Embryonic facial prominence (tissue), 1 donor: ENCODE results near the gene CNGA1.
"Not testable (repeated sequence)": the region's sequence is repeated elsewhere in the genome, so short reads cannot be mapped to it uniquely, and the experiment has no call there.

Experiments used
- DNase-seq: peaks from one replicate; pipeline ENCODE4 v3.0.0-alpha.2; 2016; ENCODE audit errors: extremely low spot score

CNGA1 gene

DNA sequence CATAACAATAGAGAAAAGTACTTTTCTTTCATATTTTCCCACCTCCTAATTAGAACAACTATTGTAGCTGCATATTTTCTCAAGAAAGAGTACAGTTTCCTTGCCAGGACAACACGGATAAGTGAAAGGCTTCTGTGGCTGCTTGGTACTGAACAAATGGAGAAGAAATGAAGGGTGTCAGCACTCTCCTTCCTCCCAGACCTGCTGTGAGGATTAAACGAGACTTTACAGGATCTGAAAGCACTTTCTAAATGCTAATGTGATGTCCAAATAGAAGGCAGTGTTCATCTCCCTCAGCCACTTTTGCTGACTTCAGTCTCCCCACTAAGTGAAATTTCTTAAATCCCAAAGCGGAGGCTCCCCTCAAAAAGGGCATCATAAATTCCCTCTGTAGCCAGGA lies 14.0 kb upstream of the CNGA1 start:
- no peak for DNase-seq

- DNase-seq = no peak
These were observed 12.2 kb upstream of the CNGA1 start for GRCh38 chr4:48028696-48029095.

- DNase-seq = no peak
These were observed 11.2 kb upstream of the CNGA1 start for GRCh38 chr4:48027653-48028052.

- no peak for DNase-seq
These were observed 8.5 kb upstream of the CNGA1 start for GRCh38 chr4:48025005-48025404.

DNA sequence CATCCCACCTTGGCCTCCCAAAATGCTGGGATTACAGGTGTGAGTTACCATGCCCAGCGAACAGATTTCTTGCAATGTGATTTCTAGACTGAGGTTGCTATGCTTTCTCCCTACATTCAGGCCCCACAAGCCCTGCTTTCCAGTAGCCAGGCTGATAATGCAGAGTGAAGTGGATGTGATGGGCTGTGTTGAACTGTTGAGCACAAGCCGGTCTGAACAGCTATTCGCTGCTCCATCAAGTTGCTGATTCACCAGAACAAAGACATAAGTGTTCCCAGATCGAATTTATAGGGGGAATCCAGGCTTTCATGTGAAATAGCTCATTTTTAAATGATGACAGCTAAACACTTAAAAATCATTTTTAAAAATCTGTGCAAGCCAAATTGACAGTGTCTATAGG lies 8.0 kb upstream of the CNGA1 start:
- DNase-seq = no peak

DNA sequence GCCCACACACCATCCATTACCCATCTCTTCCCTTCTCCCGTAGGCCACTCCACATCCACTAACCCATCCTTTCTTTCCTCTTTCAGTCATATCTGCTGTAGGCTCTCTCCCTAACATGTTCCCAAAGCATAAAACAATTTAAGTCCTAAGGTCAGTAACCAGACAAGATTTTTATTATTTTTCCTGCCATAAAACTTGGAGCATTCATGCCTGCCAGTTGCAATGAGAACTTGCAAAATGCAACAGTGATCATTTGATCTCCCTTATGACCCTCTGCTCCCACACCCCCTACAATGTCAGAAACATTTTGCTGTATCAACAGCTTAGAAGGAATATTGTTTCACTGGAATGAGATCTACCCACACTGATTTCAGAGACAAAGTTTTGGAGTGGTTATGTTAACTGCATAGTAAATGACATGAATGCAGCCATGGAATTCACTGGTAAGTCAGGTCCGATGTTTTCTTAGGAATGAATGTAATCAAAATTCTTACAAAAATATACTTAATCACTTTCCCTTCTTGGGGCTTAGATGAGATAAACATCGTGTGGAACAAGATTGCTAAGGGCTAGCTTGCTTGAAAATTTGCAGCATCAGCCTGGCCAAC lies 5.8 kb upstream of the CNGA1 start:
- no peak for DNase-seq

DNA sequence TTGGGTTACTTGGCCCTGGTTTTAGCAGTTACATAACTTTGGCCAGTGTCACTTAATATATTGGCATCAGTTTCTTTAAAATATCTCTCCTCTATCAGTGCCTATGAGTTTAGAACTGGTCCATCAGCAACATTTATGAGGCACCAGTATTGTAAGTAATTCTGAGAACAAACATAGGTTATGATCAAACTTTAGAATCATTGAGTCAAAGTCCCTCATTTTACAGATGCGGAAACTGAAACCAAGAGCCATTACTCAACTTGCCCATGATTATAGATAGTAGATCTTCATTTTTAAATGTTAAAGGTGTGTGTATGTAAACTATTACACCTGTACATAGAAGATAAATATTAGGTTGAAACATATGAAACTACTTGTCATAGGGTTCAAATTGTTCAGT lies 4.6 kb upstream of the CNGA1 start:
- DNase-seq = no peak

- DNase-seq = no peak
These were observed 1.6 kb upstream of the CNGA1 start for GRCh38 chr4:48018112-48018511.

- no peak for DNase-seq
These were observed 659 bp upstream of the CNGA1 start for GRCh38 chr4:48017108-48017571.

DNA sequence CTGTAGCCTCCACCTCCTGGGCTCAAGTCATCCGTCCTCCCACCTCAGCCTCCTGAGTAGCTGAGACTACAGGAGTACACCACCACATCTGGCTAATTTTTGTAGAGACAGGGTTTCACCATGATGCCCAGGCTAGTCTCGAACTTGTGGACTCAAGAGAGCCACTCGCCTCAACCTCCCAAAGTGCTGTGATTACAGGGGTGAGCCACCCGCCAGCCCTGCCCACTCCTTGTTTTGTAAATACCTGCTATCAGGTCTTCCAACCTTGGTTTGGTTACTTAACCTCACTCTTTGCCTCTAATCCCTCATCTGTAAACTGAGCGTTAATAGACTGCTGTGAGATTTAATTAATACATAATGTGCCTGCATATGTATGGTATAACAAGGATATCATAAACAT lies 803 bp downstream of the CNGA1 start:
- no peak for DNase-seq

GRCh38 chr4:48015216-48015615 lies 1.3 kb downstream of the CNGA1 start:
- DNase-seq = no peak

- DNase-seq = no peak
These were observed 3.7 kb downstream of the CNGA1 start for GRCh38 chr4:48012824-48013223.

DNA sequence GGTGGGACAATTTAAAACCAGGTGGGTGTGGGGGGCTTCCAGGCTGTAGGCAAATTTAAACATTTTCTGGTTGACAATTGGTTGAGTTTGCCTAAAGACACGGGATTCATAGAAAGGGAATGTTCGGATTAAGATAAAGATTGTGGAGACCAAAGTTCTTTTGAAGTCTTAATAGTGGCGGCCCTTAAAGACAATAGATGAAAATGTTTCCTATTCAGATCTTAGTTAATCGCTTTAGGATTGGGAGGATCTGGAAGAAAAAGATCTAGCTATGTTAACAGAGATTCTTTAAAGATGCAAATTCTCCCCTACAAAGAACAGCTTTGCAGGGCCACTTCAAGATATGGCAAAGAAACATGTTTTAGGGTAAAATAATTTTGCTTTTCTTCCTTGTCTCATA lies 4.8 kb downstream of the CNGA1 start:
- DNase-seq = no peak

- not testable (repeated sequence) for DNase-seq
These were observed 5.6 kb downstream of the CNGA1 start for GRCh38 chr4:48010906-48011305.

- DNase-seq = no peak
These were observed 8.4 kb downstream of the CNGA1 start for GRCh38 chr4:48008021-48008596.

- no peak for DNase-seq
These were observed 10.7 kb downstream of the CNGA1 start for GRCh38 chr4:48005781-48006180.

GRCh38 chr4:48003568-48003967 lies 12.9 kb downstream of the CNGA1 start:
- not testable (repeated sequence) for DNase-seq

GRCh38 chr4:48002267-48002666 lies 14.2 kb downstream of the CNGA1 start:
- no peak for DNase-seq

DNA sequence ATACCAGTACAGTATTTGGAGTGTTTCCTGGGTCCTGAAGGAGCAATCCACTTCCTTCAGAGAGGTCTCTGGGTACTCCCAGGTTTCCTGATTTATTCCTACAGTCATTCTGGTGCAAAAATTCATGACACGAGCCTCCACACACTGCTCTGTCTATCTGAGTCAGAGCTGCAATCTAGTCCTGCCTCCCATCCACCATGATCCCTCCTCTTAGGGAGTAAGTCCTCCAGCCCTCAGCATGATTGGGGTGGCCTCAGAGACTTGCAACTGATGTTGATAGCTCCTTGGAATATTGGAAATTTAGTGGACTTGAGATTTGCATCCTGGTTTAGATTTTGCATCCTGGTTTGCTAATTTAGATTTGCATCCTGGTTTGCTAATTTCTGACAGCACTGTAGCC lies 20.5 kb downstream of the CNGA1 start:
- DNase-seq = no peak

GRCh38 chr4:47992475-47992874 lies 24.0 kb downstream of the CNGA1 start:
- not testable (repeated sequence) for DNase-seq

- no peak for DNase-seq
These were observed 26.3 kb downstream of the CNGA1 start for GRCh38 chr4:47990145-47990544.

- DNase-seq = no peak
These were observed 41.9 kb downstream of the CNGA1 start for GRCh38 chr4:47974566-47974965.

DNA sequence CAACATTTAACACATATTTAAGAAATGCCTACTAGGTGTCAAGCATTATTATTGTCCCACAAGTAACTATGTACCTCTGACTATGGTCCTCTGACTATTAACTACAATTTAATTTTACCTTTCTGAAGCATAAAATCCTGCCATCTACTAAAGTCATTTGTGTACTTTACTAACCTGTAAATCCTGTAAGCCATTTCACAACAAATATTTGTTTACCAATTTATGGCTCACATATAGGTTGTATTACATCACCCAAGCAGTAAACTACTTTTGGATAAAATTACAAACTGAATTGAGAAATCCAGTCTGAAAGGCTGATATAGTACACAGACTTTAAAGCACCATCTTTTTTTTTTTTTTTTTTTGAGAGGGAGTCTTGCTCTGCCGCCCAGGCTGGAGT lies 43.8 kb downstream of the CNGA1 start:
- no peak for DNase-seq

DNA sequence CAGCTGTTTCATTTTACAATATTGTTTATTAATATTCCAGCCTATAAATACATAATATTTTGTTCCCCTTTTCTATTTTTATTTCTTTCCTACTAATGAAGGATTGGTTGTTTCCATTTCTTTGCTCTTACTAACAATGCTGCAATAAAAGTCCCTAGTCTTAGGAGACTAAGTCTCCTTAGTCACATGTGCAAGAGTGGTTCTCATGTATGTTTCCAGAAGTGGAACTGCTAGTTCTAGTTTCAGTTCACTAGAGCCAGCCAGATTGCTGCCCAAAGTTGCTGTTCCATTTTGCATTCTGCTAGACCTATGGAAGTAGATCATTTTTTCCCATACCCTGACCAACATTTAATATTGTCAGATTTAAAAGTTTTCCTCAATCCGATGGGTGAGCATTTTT lies 44.3 kb downstream of the CNGA1 start:
- DNase-seq = no peak
